Measurements from ENCODE around the gene YPEL2. TPM values are rescaled to one million over a fixed set of nuclear protein-coding genes. Genes with fewer than 3 reads are reported as not detected.

Gene YPEL2
- total and polyA plus RNA-seq, 9 donors = 6.6 to 28.1 (median 10.6) TPM

DNA sequence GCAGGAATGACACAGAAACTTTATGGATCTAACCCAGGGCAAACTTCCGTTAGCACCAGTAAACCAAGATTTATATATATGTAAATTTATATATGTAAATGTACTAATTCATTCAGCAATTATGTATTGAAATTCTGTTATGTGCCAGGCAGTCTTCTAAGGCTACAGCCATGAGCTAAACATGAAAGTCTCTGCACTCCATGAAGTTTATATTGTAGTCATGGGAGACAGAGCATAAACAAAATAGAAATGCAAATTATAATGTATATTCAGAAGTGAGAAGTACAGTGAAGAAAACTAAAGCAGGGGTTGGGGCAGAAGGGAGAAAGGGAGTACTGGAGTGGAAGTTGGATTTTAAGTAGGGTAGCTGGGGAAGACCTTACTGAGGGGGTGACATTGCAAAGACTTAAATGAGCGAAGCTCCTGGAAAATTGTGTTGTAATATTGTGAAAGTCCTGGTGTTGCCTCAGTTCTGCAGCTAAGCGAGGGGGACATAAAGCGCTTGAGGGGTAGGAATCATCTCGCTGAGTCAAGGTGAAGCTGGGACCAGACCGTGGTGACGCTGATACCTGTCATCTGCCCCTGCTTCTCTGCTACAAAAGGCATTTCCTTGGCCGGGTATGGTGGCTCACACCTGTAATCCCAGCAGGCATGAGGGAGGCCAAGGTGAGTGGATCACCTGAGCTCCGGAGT is 64.8 kb downstream of the YPEL2 start:
- WGBS, 3 donors = 96 to 98% (median 96%) methylated on average over 9 of the region's 9 CpGs
- Histone ChIP-seq H3K4me3 (no peak overlapping the region), H3K27ac (no peak overlapping the region), H3K27me3 (no peaks in the 10 kb centered on the region), H3K9me3 (no peaks in the 10 kb centered on the region), H3K36me3 (no peaks in the 10 kb centered on the region), H3K4me1 (ENCODE audit: insufficient read depth) (no peaks in the 10 kb centered on the region)
- TF ChIP-seq, protein P1, sequence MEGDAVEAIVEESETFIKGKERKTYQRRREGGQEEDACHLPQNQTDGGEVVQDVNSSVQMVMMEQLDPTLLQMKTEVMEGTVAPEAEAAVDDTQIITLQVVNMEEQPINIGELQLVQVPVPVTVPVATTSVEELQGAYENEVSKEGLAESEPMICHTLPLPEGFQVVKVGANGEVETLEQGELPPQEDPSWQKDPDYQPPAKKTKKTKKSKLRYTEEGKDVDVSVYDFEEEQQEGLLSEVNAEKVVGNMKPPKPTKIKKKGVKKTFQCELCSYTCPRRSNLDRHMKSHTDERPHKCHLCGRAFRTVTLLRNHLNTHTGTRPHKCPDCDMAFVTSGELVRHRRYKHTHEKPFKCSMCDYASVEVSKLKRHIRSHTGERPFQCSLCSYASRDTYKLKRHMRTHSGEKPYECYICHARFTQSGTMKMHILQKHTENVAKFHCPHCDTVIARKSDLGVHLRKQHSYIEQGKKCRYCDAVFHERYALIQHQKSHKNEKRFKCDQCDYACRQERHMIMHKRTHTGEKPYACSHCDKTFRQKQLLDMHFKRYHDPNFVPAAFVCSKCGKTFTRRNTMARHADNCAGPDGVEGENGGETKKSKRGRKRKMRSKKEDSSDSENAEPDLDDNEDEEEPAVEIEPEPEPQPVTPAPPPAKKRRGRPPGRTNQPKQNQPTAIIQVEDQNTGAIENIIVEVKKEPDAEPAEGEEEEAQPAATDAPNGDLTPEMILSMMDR (IDR thresholded peaks at IDR 0.05) = no peak
- TF ChIP-seq EP300 (IDR thresholded peaks at IDR 0.05) = no peak
- TF ChIP-seq POLR2A (IDR thresholded peaks at IDR 0.05) = no peak
- intact Hi-C loops (cut with DNase I) = no loop called here
- no peak for DNase-seq

DNA sequence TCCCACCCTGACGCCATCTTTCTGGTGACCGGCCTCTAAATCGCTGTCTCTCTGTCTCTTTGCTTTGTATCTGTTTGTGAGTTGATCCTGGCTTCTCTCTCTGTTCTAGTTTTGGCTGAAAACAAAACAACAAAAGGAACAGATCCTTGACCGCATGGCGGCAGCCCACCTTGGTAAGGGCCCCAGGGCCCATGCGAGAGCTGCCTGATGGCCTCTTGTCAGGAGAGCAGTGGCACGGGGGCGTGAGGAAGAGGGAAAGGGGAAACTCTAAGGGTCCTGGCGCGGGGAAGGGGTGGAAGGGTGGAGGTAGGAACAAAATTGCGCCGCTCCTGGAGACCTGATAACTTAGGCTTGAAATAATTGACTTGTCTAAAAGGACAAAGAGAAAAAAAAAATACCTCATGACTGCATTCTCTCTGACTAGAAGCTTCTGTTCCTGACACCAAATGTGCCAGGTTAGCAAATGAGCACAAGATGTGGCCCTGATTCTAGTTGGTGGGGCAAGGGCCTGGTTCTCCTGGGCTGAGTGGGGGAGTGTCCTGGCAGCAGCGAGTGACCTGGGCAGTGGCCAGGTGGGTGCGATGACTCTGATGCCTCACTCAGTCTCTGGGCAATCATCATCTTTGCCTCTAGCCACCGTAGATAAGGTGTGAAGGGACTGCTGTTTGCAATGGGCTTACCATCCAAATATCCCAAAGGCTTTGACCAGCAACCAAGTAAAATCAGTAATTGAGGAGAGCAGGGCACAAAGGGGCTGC is 66.0 kb downstream of the YPEL2 start:
- Histone ChIP-seq H3K9me3 (no peaks in the 10 kb centered on the region), H3K27ac (no peak overlapping the region), H3K27me3 (no peaks in the 10 kb centered on the region), H3K36me3 (no peaks in the 10 kb centered on the region), H3K4me1 (ENCODE audit: insufficient read depth) (no peaks in the 10 kb centered on the region), H3K4me3 (no peak overlapping the region)
- intact Hi-C loops (cut with DNase I) = no loop called here
- TF ChIP-seq POLR2A (IDR thresholded peaks at IDR 0.05) = no peak
- TF ChIP-seq, protein P1 (IDR thresholded peaks at IDR 0.05) = no peak
- TF ChIP-seq EP300 (IDR thresholded peaks at IDR 0.05) = no peak
- no peak for DNase-seq
- WGBS, 3 donors = 96 to 98% (median 97%) methylated on average over 15 of the region's 15 CpGs

DNA sequence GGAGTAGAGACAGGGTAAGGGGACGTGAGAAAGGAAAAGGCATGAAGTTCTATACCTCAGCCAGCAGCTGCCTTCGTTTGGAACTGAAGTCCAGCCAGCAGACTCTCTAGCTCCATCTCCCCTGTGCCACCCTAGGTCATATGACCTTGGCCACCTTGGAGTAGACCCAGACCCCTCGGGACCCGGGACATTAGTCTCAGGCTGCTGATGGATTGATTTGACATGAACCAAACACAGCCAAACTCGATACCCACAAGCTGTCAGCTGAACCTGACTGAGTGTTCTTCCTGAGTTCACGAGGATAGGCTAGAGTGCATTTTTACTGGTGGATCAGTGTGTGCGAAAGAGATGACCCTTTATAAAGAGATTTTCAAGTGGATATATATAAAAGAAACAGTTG is 68.5 kb downstream of the YPEL2 start:
- H3K36me3 ChIP-seq = no peaks in the 10 kb centered on the region
- TF ChIP-seq POLR2A (IDR thresholded peaks at IDR 0.05) (no peak), EP300 (IDR thresholded peaks at IDR 0.05) (no peak)
- TF ChIP-seq, protein P1 (IDR thresholded peaks at IDR 0.05) = no peak
- peak overlapping the region in 1 of 2 donors; percentile 63 for H3K27ac ChIP-seq
- H3K4me1 ChIP-seq (ENCODE audit: insufficient read depth) = no peaks in the 10 kb centered on the region
- no peaks in the 10 kb centered on the region for H3K9me3 ChIP-seq
- 57 to 66% (median 59%) methylated on average over 7 of the region's 7 CpGs for WGBS, 3 donors
- H3K27me3 ChIP-seq = no peaks in the 10 kb centered on the region
- H3K4me3 ChIP-seq = no peak overlapping the region
- intact Hi-C loops (cut with DNase I) = no loop called here
- DNase-seq = no peak

DNA sequence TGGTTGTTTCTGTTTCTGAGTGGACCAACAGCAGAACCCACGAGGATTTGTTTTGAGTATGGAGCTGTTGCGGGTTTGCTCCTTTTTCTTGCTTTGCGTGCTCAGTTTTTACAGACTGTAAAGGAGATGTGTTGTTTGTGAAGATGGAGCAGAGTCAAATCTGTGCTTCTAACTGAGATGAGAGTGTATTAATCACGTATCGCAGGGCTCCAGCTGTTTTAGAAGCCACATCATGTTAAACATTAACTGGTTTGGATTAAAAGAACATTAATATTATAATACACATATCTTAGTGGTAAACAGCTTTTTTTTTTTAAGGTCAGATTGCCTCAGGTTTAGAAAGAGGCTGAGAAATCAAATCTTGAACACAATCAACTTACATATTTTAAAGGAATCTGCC is 69.4 kb downstream of the YPEL2 start:
- no peaks in the 10 kb centered on the region for H3K27me3 ChIP-seq
- no peak for DNase-seq
- H3K36me3 ChIP-seq = no peaks in the 10 kb centered on the region
- peak overlapping the region; percentile 12 for H3K4me3 ChIP-seq
- WGBS, 3 donors = 14 to 40% (median 16%) methylated on average over 5 of the region's 5 CpGs
- intact Hi-C loops (cut with DNase I) = no loop called here
- TF ChIP-seq POLR2A (IDR thresholded peaks at IDR 0.05) = no peak
- TF ChIP-seq EP300 (IDR thresholded peaks at IDR 0.05) = no peak
- TF ChIP-seq, protein P1 (IDR thresholded peaks at IDR 0.05) = no peak
- peak overlapping the region in 1 of 2 donors; percentile 63 for H3K27ac ChIP-seq
- H3K9me3 ChIP-seq = no peaks in the 10 kb centered on the region
- no peaks in the 10 kb centered on the region for H3K4me1 ChIP-seq (ENCODE audit: insufficient read depth)
